ENCODE results near the gene MED13.

DNA sequence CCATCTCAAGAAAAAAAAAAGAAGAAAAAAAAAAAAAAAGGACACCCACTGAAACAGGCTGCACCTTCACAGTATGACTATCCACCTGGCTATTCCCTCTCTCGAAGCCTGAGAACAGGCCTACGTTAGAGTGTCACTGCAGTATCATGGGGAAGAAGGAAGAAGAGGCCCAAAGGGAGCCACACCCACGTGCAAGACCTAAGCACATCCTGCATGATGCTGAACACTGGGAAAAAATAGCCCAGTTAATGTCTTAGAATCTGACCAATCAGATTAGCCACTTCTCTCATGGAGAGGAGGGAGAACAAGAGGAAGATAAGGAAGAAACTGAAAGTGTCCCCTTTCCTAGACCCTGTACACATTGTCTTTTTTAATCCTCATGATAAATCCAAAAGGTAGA is 19.5 kb upstream of the MED13 start:
- TF ChIP-seq POLR2A (IDR thresholded peaks at IDR 0.05; ENCODE audit: low read depth, low read length) (no peak), POLR2AphosphoS5 (IDR thresholded peaks at IDR 0.05; ENCODE audit: low read depth, low read length) (no peak)

Measured in GM12892 (cell line).